Fibroblast of peridontal ligament (primary cell): ENCODE data around the gene UBE2M.
"Not testable (repeated sequence)": the region's sequence is repeated elsewhere in the genome, so short reads cannot be mapped to it uniquely, and the experiment has no call there.

Experiments used
- DNase-seq: peaks from one replicate; pipeline ENCODE4 v3.0.0-alpha.2; 2010; ENCODE audit errors: extremely low read depth

Gene UBE2M

GRCh38 chr19:58555369-58555885, 3.0 kb downstream of the UBE2M start:
- no peak for DNase-seq

- DNase-seq, result peak; percentile 95
Measured at GRCh38 chr19:58554494-58555368, 3.7 kb downstream of the UBE2M start, which contains the start of gene CHMP2A. TSS of gene CHMP2A (minus strand) at chr19:58555105. CDS start at chr19:58554212, 893 bp downstream.

DNA sequence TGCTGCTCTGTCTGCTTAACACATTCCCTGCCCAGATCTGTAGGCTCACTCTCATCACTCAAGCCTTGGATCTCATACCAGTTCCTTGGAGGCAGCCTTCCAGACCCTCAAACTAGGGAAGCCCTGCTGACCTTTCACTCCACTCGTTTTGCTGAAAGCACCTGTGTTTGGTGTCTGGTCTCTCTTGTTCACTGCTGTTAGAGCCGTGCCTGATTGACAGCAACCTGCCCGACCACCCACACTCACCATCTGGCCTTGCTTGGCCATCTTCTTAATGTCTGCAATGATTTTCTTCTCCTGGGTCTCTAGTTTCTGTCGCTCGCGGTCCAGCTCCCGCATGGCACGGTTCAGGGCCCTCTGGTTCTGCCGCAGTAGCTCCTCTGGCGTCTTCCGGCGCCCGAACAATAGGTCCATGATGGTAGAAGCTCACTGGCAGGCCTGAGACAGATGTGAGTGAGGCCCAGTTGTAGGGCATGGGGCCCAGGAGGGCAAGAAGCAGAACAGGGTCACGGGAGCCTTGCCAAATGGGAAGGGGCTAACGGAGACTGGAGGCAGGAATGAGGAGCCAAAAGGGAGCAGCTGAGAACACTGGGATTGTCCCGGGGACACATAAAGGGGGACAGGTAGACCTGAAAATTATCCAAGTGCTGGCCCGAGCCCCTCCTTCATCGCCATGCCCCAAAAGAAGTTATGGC, 4.5 kb downstream of the UBE2M start:
- no peak for DNase-seq

DNA sequence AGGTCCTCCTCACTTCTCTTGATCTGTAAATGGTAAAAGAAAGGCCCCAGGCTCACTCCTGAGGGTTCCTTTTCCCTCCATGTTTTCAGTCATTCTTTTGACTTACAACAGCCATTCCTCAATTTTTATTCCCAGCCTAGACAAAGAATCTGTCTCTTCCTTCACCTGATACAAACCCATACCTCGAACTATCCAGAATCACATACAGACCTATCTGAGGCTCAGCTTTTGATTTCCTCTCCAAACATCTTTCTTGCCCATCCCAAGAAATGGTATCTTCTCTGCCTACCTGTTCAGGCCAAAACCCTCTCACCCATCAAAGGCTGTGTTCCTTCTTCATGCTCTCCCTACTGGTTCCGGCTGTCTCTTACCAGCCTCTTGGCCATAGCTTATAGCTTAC, 5.8 kb downstream of the UBE2M start:
- DNase-seq, result no peak

DNA sequence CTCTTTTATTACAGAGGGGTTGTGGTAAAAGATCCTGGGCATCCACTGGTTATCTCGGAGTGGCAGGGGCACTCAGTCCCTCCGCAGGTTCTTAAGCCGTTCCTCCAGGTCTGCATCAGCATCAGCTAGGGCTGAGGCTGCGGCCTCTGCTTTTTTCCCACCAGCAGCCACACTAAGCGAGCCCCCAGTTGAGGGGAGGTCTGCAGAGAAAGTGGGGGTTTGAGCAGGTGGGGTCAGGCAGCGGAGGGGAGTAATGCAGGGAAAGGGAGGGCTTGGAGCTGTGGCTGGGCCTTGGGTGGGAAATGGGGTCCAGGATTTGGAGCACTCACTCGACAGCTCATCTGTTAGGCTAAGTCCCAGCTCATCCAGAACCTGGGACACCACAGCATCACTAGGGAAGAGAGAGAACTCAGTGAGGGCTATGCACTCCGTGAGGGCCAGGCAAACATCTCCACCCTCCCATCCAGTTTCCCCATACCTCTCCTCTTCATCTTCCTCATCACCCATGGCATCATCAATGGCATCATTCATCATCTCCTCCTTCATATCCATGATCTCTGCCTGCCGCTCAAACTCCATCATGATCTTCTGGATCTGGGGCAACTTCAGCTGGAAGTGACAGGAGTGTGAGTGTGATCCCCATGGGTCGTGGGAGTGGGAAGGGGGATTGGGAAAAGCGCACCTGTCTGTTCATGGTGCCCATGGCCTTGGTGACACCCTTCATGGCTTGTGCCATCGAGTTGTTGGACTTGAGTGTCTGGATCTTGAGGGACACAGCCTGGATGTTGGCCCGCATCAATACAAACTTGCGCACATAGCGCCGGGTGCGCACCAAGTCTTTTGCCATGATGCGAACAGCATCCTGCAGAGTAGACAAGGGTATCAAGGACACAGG, 6.6 kb downstream of the UBE2M start:
- DNase-seq, result no peak

DNA sequence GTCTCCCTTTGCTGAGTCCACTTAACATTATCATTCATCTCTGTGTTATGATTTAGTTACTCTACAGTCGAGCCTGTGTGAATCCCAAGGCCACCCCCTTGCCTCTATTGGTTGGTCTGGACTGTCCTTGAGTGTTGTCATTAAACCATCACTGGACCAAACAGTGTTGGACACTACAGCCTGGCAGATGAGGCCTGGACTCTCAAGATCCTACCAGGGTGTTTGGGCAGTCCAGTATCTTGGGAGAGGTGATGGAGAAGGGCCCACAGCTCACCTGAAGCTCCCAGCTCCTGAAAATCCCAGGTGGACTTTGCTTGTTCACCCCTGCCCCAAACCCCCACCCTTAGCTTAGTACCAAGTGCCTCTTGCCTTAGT, 7.3 kb downstream of the UBE2M start:
- no peak for DNase-seq

DNA sequence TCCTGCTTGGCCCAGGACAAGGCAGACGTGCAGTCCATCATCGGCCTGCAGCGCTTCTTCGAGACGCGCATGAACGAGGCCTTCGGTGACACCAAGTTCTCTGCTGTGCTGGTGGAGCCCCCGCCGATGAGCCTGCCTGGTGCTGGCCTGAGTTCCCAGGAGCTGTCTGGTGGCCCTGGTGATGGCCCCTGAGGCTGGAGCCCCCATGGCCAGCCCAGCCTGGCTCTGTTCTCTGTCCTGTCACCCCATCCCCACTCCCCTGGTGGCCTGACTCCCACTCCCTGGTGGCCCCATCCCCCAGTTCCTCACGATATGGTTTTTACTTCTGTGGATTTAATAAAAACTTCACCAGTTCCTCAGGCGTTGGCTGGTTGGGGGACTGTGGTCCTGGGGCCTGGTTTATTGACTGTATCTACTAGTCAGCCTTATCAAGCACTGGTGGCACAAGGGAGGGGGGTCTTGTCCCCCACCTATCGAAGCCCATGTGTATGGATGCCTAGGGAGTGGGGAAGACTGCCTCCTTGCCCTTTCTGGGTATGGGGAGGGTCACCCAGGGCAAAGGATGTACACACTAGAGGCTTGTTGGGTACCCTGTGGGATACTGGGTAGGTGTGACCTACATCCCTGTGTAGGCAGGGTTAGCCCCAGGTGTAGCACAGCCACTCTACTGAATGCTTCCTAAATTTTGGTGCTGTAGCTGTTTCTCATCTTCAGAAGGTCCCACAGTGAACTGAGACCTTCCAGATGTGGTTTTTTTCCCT, 7.9 kb downstream of the UBE2M start:
- no peak for DNase-seq

GRCh38 chr19:58549664-58550361, 8.6 kb downstream of the UBE2M start:
- DNase-seq, result no peak

DNA sequence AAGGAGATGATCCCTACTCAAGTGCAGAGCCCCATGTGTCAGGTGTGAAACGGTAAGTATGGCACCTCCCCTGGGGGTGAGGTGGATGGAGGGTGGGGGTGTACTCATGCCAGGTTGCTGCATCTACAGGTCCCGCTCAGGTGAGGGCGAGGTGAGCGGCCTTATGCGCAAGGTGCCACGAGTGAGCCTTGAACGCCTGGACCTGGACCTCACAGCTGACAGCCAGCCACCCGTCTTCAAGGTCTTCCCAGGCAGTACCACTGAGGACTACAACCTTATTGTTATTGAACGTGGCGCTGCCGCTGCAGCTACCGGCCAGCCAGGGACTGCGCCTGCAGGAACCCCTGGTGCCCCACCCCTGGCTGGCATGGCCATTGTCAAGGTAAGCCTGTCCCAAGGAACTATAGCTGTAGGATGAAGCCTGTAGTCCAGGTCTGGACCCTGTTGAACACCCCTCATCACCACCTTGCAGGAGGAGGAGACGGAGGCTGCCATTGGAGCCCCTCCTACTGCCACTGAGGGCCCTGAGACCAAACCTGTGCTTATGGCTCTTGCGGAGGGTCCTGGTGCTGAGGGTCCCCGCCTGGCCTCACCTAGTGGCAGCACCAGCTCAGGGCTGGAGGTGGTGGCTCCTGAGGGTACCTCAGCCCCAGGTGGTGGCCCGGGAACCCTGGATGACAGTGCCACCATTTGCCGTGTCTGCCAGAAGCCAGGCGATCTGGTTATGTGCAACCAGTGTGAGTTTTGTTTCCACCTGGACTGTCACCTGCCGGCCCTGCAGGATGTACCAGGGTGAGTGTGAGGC, 9.3 kb downstream of the UBE2M start:
- no peak for DNase-seq

- no peak for DNase-seq
Measured at GRCh38 chr19:58547323-58548312, 10.8 kb downstream of the UBE2M start.

DNA sequence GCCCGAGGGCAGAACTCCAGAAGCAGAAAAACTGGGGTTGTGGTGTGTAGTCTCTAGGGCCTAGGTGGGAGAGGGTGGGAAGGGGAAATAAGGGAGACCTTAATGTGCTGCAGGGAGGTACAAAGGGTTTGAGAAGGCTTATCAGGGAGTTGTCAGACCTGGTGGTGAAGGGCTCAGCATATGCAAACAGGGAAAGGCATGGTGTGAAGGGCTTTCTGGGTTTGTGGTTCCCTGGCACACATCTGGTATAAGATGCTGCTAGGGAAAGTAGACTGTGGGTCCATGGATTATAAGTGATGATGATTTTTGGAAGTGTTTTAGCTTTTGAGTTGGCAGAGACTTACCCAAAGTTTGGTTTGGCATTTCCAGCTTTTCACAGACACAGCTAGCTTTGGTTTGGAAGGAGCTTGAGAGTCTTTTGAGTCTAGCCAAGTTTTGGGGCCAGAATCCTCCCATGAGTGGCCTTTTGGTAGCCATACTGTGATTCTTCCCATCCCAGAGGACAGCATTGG, 12.3 kb downstream of the UBE2M start:
- no peak for DNase-seq

- no peak for DNase-seq
Measured at GRCh38 chr19:58545286-58546018, 13.0 kb downstream of the UBE2M start.

DNA sequence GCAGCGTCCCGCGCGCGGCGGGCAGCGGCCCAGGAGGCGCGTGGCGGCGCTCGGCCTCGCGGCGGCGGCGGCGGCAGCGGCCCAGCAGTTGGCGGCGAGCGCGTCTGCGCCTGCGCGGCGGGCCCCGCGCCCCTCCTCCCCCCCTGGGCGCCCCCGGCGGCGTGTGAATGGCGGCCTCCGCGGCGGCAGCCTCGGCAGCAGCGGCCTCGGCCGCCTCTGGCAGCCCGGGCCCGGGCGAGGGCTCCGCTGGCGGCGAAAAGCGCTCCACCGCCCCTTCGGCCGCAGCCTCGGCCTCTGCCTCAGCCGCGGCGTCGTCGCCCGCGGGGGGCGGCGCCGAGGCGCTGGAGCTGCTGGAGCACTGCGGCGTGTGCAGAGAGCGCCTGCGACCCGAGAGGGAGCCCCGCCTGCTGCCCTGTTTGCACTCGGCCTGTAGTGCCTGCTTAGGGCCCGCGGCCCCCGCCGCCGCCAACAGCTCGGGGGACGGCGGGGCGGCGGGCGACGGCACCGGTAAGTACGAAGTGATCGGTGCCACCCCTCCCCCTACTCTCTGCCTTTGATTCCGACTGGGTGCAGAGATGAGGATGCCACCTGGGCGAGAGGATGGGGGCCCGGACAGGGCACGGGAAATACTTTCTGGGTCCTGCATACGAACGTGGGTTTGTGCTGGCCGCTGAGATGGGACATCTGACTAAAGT, 13.7 kb downstream of the UBE2M start:
- DNase-seq, result peak; percentile 21

GRCh38 chr19:58543826-58544590, 14.4 kb downstream of the UBE2M start, which contains the start of gene TRIM28:
TSS of gene TRIM28 (plus strand) at chr19:58544064. CDS start at chr19:58544758, 694 bp downstream.
- DNase-seq, result peak; percentile 99

DNA sequence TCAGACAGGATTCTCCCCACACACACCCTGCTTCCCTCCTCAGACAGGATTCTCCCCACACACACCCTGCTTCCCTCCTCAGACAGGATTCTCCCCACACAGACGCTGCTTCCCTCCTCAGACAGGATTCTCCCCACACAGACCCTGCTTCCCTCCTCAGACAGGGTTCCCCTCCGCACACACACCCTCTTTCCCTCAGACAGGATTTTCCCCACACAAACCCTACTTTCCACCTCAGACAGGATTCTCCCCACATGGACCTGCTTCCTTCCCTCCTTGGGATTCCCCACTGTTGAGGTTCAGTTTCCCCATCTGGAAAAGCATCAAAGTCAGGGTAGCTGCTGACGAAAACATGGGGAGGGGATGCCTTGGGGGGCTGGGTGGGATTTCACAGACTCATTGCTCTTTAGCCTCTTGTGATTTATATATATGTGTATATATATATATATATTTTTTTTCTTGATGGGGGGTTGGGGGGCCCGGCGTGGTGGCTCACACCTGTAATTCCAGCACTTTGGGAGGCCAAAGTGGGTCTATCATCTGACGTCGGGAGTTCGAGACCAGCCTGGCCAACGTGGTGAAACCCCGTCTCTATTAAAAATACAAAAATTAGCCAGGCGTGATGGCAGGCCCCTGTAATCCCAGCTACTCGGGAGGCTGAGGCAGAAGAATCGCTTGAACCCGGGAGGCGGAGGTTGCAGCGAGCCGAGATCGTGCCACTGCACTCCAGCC, 15.6 kb downstream of the UBE2M start:
- DNase-seq, result not testable (repeated sequence)
